Peyer's patch (tissue), 4 donors: Measurements from ENCODE around the gene FBL.
"Not testable (repeated sequence)": the region's sequence is repeated elsewhere in the genome, so short reads cannot be mapped to it uniquely, and the experiment has no call there.

Source experiments
- CTCF ChIP-seq, 6 experiments: fragments of 450-650 bp in 4 of 6; fragments of 200-600 bp in 2 of 6; sonication (generic) in 1 of 6; IDR thresholded peaks; one replicate each; pipeline ENCODE4 v1.5.1; 2017 to 2019; ENCODE audit warnings: antibody characterized with exemption in 6 of 6, mild to moderate bottlenecking in 3 of 6, moderate library complexity in 1 of 6
- POLR2A ChIP-seq, 2 donors: fragments of 450-650 bp; IDR thresholded peaks; one replicate each; pipeline ENCODE4 v1.5.1; 2017; ENCODE audit warnings: antibody characterized with exemption in 2 of 2, mild to moderate bottlenecking in 2 of 2, moderate library complexity in 2 of 2

GRCh38 chr19:39881495-39882110, 35.4 kb upstream of the FBL start:
- TF ChIP-seq CTCF (IDR thresholded peaks at IDR 0.05) = peak in 1 of 6 experiments; percentile 19
- TF ChIP-seq POLR2A (IDR thresholded peaks at IDR 0.05) = not testable (repeated sequence)
